WI38 (cell line): ENCODE measurements around the gene FAM9C.

ENCODE experiments used
- H3K4me3 ChIP-seq: 2 replicates; pipeline ENCODE4 v1.5.1; 2011; ENCODE audit warnings: low read depth, mild to moderate bottlenecking, control low read depth, low read length
- TF ChIP-seq, protein P1 (sequence below): IDR thresholded peaks from 2 replicates; pipeline ENCODE4 v1.5.1; 2012; ENCODE audit warnings: low read depth, mild to moderate bottlenecking, control low read depth, low read length

Gene FAM9C

DNA sequence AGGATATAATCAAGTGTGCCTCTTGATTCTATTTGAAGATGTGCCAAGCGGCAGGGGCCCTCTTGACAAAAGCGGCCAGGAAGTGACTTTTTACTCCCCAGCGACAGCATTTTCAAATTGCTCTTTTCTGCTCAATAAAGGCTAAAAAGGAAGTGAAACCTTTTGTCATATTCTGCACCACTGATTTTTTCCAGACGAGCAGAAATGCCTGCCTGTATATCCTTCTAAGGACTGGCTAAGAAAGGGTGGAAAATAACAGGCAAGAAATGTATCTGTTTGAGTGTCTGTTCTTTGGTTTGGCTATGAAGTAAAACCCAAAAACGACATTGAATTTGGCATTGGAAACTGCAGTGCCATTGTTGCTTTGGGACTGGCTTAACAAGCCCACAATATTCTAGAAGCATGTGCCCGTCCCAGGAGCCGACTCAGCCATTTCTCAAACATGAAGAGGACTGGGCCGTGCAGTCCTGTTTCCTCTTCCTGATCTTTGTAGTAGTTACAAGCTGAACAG, 44.1 kb downstream of the FAM9C start:
- H3K4me3 ChIP-seq: no peak overlapping the region
- TF ChIP-seq, protein P1, sequence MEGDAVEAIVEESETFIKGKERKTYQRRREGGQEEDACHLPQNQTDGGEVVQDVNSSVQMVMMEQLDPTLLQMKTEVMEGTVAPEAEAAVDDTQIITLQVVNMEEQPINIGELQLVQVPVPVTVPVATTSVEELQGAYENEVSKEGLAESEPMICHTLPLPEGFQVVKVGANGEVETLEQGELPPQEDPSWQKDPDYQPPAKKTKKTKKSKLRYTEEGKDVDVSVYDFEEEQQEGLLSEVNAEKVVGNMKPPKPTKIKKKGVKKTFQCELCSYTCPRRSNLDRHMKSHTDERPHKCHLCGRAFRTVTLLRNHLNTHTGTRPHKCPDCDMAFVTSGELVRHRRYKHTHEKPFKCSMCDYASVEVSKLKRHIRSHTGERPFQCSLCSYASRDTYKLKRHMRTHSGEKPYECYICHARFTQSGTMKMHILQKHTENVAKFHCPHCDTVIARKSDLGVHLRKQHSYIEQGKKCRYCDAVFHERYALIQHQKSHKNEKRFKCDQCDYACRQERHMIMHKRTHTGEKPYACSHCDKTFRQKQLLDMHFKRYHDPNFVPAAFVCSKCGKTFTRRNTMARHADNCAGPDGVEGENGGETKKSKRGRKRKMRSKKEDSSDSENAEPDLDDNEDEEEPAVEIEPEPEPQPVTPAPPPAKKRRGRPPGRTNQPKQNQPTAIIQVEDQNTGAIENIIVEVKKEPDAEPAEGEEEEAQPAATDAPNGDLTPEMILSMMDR: no peak

GRCh38 chrX:12999422-12999821, 45.0 kb downstream of the FAM9C start:
- no peak overlapping the region for H3K4me3 ChIP-seq
- TF ChIP-seq, protein P1: no peak

GRCh38 chrX:12997906-12998687, 46.3 kb downstream of the FAM9C start:
- no peak overlapping the region for H3K4me3 ChIP-seq

DNA sequence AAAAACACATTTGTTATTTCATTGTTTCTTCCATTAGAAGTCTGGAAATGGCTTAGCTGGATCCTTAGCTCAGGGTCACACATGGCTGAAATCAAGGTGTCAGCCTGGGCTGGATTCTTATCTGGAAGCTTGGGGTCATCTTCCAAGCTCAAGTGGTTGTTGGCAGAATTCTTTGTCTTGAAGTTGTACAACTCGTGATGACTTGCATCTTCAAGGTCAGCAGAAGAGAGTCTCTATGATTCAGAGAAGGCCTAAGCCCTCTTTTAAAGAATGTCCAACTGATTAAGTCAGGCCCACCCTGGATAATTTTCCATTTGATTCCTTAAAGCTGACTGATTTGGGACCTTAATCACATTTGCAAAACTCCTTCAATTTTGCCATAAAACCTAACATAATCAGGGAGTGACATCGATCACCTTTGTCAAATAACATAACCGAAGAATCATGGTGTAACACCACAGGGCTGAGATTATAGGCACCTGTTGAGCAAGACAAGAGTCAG, 47.4 kb downstream of the FAM9C start:
- TF ChIP-seq, protein P1: no peak
- H3K4me3 ChIP-seq: no peak overlapping the region

More at GRCh38 chrX:12997906-12998687, 46.3 kb downstream of the FAM9C start:
- TF ChIP-seq, protein P1: no peak

- no peak overlapping the region for H3K4me3 ChIP-seq
- TF ChIP-seq, protein P1: no peak
Measured at GRCh38 chrX:12994321-12994720, 50.1 kb downstream of the FAM9C start.

DNA sequence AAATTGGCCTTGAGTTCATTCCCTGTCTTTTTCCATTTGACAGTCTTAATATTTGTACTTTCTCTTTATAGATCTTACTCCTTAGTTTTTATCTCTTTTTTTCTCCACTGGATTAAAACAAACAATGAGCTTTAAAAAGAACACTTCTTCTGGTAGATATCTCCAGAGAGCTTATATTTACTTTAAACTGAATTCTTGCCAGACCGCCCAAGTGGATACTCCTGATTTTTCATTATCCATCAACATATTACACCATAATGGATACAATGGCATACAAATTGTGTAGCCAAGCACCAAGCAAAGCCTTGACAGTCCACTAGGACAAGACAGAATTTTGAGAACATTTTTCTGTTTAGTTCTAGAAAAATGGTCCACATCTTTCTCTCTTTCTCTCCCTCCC, 50.6 kb downstream of the FAM9C start:
- no peak overlapping the region for H3K4me3 ChIP-seq
- TF ChIP-seq, protein P1: no peak

DNA sequence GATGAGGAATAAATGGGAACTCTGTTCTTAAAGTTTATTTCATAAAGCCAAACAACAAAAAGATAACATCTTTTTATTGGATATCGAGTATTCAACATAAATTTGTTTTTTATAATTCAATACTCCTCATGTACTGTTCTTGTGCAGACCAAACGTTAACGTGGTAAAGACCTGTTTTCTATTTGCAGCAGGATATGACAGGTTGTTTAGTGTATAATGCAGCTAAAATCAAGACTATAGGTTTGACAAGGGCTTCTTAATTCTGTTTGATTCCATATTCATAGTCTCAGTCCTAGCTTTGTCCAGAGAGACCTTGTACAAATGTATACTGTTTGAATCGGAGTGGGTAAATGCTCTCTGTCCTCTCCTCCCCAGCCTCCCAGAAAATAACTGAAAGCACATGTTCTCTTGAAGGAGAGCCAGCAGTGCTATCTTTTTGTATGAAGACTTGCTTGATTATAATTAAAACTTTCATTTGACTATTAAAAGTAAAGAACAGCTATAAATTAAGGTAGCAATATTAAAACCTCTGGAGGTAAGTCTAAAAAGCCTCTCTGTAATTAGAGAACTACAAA, 51.8 kb downstream of the FAM9C start:
- TF ChIP-seq, protein P1: no peak
- no peak overlapping the region for H3K4me3 ChIP-seq
